Activated T-helper 2 cell treated with anti-CD3 and anti-CD28 coated beads, Interferon-gamma antibody, Interleukin-2, Interleukin-4, amounts not matched to agents 10 μg/mL and 5 μg/mL and 100 μg/mL, durations not matched to agents 14 hours and 24 hours and 36 hours (primary cell): ENCODE data around the gene ATXN1L. TPM values are rescaled to one million over a fixed set of nuclear protein-coding genes. Genes with fewer than 3 reads are reported as not detected.

Source experiments
- DNase-seq: peaks from one replicate; pipeline ENCODE4 v3.0.0; 2021; ENCODE audit warnings: low spot score
- H3K27ac Mint-ChIP-seq: one replicate; pipeline ENCODE4 v1.8.0; 2021; ENCODE audit warnings: mixed read lengths
- H3K27me3 Mint-ChIP-seq: one replicate; pipeline ENCODE4 v1.8.0; 2021; ENCODE audit warnings: low read depth, mixed read lengths
- H3K36me3 Mint-ChIP-seq: one replicate; pipeline ENCODE4 v1.8.0; 2021; ENCODE audit warnings: low read depth, mixed read lengths
- H3K4me1 Mint-ChIP-seq: one replicate; pipeline ENCODE4 v1.8.0; 2021; ENCODE audit warnings: low read depth, mixed read lengths
- H3K4me3 Mint-ChIP-seq: one replicate; pipeline ENCODE4 v1.8.0; 2021; ENCODE audit warnings: low read depth, mild to moderate bottlenecking, moderate library complexity, mixed read lengths
- H3K9me3 Mint-ChIP-seq: one replicate; pipeline ENCODE4 v1.8.0; 2021; ENCODE audit warnings: mixed read lengths
- intact Hi-C: fragments of 100-400 bp; cut with micrococcal nuclease; formaldehyde crosslinking; loops from one replicate; pipeline ENCODE4 v1.15.1; 2023
- total RNA-seq: library from RNA; stranded (reverse); gene quantifications from 2 replicates; pipeline ENCODE4 v1.2.3, GENCODE V29; 2022

Gene ATXN1L
- total RNA-seq, 1 donor from 2014 or later: 19.7 TPM

GRCh38 chr16:71834291-71834690 lies 11.5 kb upstream of the ATXN1L start:
- Mint-ChIP-seq H3K9me3 (no peaks in the 10 kb centered on the region), H3K4me1 (peaks cover 5% of the 10 kb centered on the region), H3K36me3 (no peaks in the 10 kb centered on the region), H3K27ac (no peak overlapping the region), H3K27me3 (no peaks in the 10 kb centered on the region), H3K4me3 (no peak overlapping the region)
- intact Hi-C loops: no loop called here
- no peak for DNase-seq

- H3K9me3 Mint-ChIP-seq: no peaks in the 10 kb centered on the region
- no peaks in the 10 kb centered on the region for H3K36me3 Mint-ChIP-seq
- no peak for DNase-seq
- peaks cover 7% of the 10 kb centered on the region for H3K4me1 Mint-ChIP-seq
- no peak overlapping the region for H3K27ac Mint-ChIP-seq
- no peak overlapping the region for H3K4me3 Mint-ChIP-seq
- intact Hi-C loops: no loop called here
- no peaks in the 10 kb centered on the region for H3K27me3 Mint-ChIP-seq
Observed at GRCh38 chr16:71837150-71837549, 8.6 kb upstream of the ATXN1L start.

- peaks cover 11% of the 10 kb centered on the region for H3K4me1 Mint-ChIP-seq
- H3K27me3 Mint-ChIP-seq: no peaks in the 10 kb centered on the region
- H3K36me3 Mint-ChIP-seq: peaks cover 2% of the 10 kb centered on the region
- no peak overlapping the region for H3K27ac Mint-ChIP-seq
- H3K9me3 Mint-ChIP-seq: no peaks in the 10 kb centered on the region
- intact Hi-C loops: no loop called here
- no peak overlapping the region for H3K4me3 Mint-ChIP-seq
- DNase-seq: no peak
Observed at GRCh38 chr16:71840052-71840451, 5.7 kb upstream of the ATXN1L start.

GRCh38 chr16:71843572-71843971 lies 2.2 kb upstream of the ATXN1L start:
- Mint-ChIP-seq H3K27me3 (no peaks in the 10 kb centered on the region), H3K4me1 (peaks cover 27% of the 10 kb centered on the region), H3K9me3 (no peaks in the 10 kb centered on the region), H3K36me3 (peaks cover 9% of the 10 kb centered on the region), H3K4me3 (no peak overlapping the region), H3K27ac (no peak overlapping the region)
- intact Hi-C loops: loop anchor here (2.0 kb wide), 1 partner anchor 37 kb away; no protein-coding TSS in a partner anchor
- no peak for DNase-seq

GRCh38 chr16:71846431-71846830 lies 655 bp downstream of the ATXN1L start:
- H3K4me1 Mint-ChIP-seq: peaks cover 27% of the 10 kb centered on the region
- intact Hi-C loops: loop anchor here (1.0 kb wide), 1 partner anchor 49 kb away; the partner anchor contains the start of gene IST1
- peak; percentile 16 for DNase-seq
- H3K27ac Mint-ChIP-seq: peak overlapping the region; percentile 73
- no peaks in the 10 kb centered on the region for H3K27me3 Mint-ChIP-seq
- peaks cover 29% of the 10 kb centered on the region for H3K36me3 Mint-ChIP-seq
- H3K9me3 Mint-ChIP-seq: no peaks in the 10 kb centered on the region
- H3K4me3 Mint-ChIP-seq: peak overlapping the region; percentile 89

- no peaks in the 10 kb centered on the region for H3K9me3 Mint-ChIP-seq
- H3K36me3 Mint-ChIP-seq: peaks cover 34% of the 10 kb centered on the region
- no peaks in the 10 kb centered on the region for H3K27me3 Mint-ChIP-seq
- DNase-seq: no peak
- peaks cover 26% of the 10 kb centered on the region for H3K4me1 Mint-ChIP-seq
- intact Hi-C loops: no loop called here
- H3K27ac Mint-ChIP-seq: peak overlapping the region; percentile 73
- peak overlapping the region; percentile 89 for H3K4me3 Mint-ChIP-seq
Observed at GRCh38 chr16:71847096-71847495, 1.3 kb downstream of the ATXN1L start.

- peaks cover 40% of the 10 kb centered on the region for H3K36me3 Mint-ChIP-seq
- DNase-seq: no peak
- no peaks in the 10 kb centered on the region for H3K27me3 Mint-ChIP-seq
- no peak overlapping the region for H3K4me3 Mint-ChIP-seq
- intact Hi-C loops: no loop called here
- H3K27ac Mint-ChIP-seq: no peak overlapping the region
- peaks cover 22% of the 10 kb centered on the region for H3K4me1 Mint-ChIP-seq
- no peaks in the 10 kb centered on the region for H3K9me3 Mint-ChIP-seq
Observed at GRCh38 chr16:71848622-71849021, 2.8 kb downstream of the ATXN1L start.

GRCh38 chr16:71851746-71852145 lies 6.0 kb downstream of the ATXN1L start:
- Mint-ChIP-seq H3K9me3 (no peaks in the 10 kb centered on the region), H3K27me3 (no peaks in the 10 kb centered on the region), H3K4me1 (peaks cover 28% of the 10 kb centered on the region), H3K36me3 (peaks cover 57% of the 10 kb centered on the region), H3K27ac (no peak overlapping the region), H3K4me3 (no peak overlapping the region)
- DNase-seq: no peak
- intact Hi-C loops: no loop called here

- no peak overlapping the region for H3K27ac Mint-ChIP-seq
- intact Hi-C loops: no loop called here
- no peaks in the 10 kb centered on the region for H3K27me3 Mint-ChIP-seq
- DNase-seq: no peak
- no peaks in the 10 kb centered on the region for H3K9me3 Mint-ChIP-seq
- H3K4me3 Mint-ChIP-seq: no peak overlapping the region
- H3K36me3 Mint-ChIP-seq: peaks cover 57% of the 10 kb centered on the region
- peaks cover 24% of the 10 kb centered on the region for H3K4me1 Mint-ChIP-seq
Observed at GRCh38 chr16:71852158-71852557, 6.4 kb downstream of the ATXN1L start.

- no peak overlapping the region for H3K27ac Mint-ChIP-seq
- H3K4me1 Mint-ChIP-seq: peaks cover 20% of the 10 kb centered on the region
- H3K9me3 Mint-ChIP-seq: no peaks in the 10 kb centered on the region
- intact Hi-C loops: no loop called here
- no peak for DNase-seq
- peaks cover 57% of the 10 kb centered on the region for H3K36me3 Mint-ChIP-seq
- no peaks in the 10 kb centered on the region for H3K27me3 Mint-ChIP-seq
- no peak overlapping the region for H3K4me3 Mint-ChIP-seq
Observed at GRCh38 chr16:71852561-71852960, 6.8 kb downstream of the ATXN1L start.

- intact Hi-C loops: no loop called here
- DNase-seq: no peak
- Mint-ChIP-seq H3K27me3 (no peaks in the 10 kb centered on the region), H3K9me3 (no peaks in the 10 kb centered on the region), H3K4me1 (peaks cover 18% of the 10 kb centered on the region), H3K4me3 (no peak overlapping the region), H3K27ac (no peak overlapping the region), H3K36me3 (peaks cover 52% of the 10 kb centered on the region)
Observed at GRCh38 chr16:71853413-71853812, 7.6 kb downstream of the ATXN1L start.

- H3K27me3 Mint-ChIP-seq: no peaks in the 10 kb centered on the region
- DNase-seq: no peak
- no peak overlapping the region for H3K27ac Mint-ChIP-seq
- intact Hi-C loops: no loop called here
- H3K36me3 Mint-ChIP-seq: peaks cover 55% of the 10 kb centered on the region
- H3K4me3 Mint-ChIP-seq: no peak overlapping the region
- H3K9me3 Mint-ChIP-seq: no peaks in the 10 kb centered on the region
- peaks cover 18% of the 10 kb centered on the region for H3K4me1 Mint-ChIP-seq
Observed at GRCh38 chr16:71854369-71854948, 8.7 kb downstream of the ATXN1L start.

- H3K27ac Mint-ChIP-seq: peak overlapping the region; percentile 86
- H3K36me3 Mint-ChIP-seq: peaks cover 48% of the 10 kb centered on the region
- no peaks in the 10 kb centered on the region for H3K9me3 Mint-ChIP-seq
- no peak for DNase-seq
- intact Hi-C loops: no loop called here
- H3K4me1 Mint-ChIP-seq: peaks cover 18% of the 10 kb centered on the region
- no peaks in the 10 kb centered on the region for H3K27me3 Mint-ChIP-seq
- H3K4me3 Mint-ChIP-seq: no peak overlapping the region
Observed at GRCh38 chr16:71855937-71856662, 10.3 kb downstream of the ATXN1L start.
